Dedifferentiated amniotic fluid mesenchymal stem cell (primary cell): ENCODE data around the gene CEP164.
"Not testable (repeated sequence)": the region's sequence is repeated elsewhere in the genome, so short reads cannot be mapped to it uniquely, and the experiment has no call there.

Experiments
- DNase-seq: peaks from one replicate; pipeline ENCODE4 v3.0.0-alpha.2; 2016; ENCODE audit errors: extremely low spot score

Gene CEP164

GRCh38 chr11:117441146-117441975, 113.7 kb downstream of the CEP164 start:
- no peak for DNase-seq

GRCh38 chr11:117442049-117442868, 114.6 kb downstream of the CEP164 start:
- DNase-seq, result no peak

GRCh38 chr11:117442869-117443239, 115.2 kb downstream of the CEP164 start:
- DNase-seq, result no peak

- DNase-seq, result no peak
Measured at GRCh38 chr11:117443266-117444186, 115.9 kb downstream of the CEP164 start.

- DNase-seq, result no peak
Measured at GRCh38 chr11:117444256-117444655, 116.6 kb downstream of the CEP164 start.

- no peak for DNase-seq
Measured at GRCh38 chr11:117444711-117445658, 117.3 kb downstream of the CEP164 start.

- no peak for DNase-seq
Measured at GRCh38 chr11:117449111-117449693, 121.5 kb downstream of the CEP164 start.

- DNase-seq, result no peak
Measured at GRCh38 chr11:117453886-117454563, 126.4 kb downstream of the CEP164 start.

GRCh38 chr11:117454564-117454917, 126.9 kb downstream of the CEP164 start:
- no peak for DNase-seq

GRCh38 chr11:117456027-117456720, 128.5 kb downstream of the CEP164 start:
- no peak for DNase-seq

GRCh38 chr11:117456721-117457029, 129.0 kb downstream of the CEP164 start:
- not testable (repeated sequence) for DNase-seq

- no peak for DNase-seq
Measured at GRCh38 chr11:117457031-117457785, 129.6 kb downstream of the CEP164 start.

GRCh38 chr11:117457835-117458234, 130.2 kb downstream of the CEP164 start:
- no peak for DNase-seq

- no peak for DNase-seq
Measured at GRCh38 chr11:117458275-117459122, 130.8 kb downstream of the CEP164 start.

GRCh38 chr11:117459123-117459978, 131.7 kb downstream of the CEP164 start:
- DNase-seq, result no peak

- DNase-seq, result no peak
Measured at GRCh38 chr11:117459979-117460300, 132.3 kb downstream of the CEP164 start.
